ENCODE results near the gene HAUS8. TPM values are rescaled to one million over a fixed set of nuclear protein-coding genes. Genes with fewer than 3 reads are reported as not detected.

The HAUS8 gene
- total RNA-seq, 2 donors from 2014 or later: 10.6 to 29.8 TPM

DNA sequence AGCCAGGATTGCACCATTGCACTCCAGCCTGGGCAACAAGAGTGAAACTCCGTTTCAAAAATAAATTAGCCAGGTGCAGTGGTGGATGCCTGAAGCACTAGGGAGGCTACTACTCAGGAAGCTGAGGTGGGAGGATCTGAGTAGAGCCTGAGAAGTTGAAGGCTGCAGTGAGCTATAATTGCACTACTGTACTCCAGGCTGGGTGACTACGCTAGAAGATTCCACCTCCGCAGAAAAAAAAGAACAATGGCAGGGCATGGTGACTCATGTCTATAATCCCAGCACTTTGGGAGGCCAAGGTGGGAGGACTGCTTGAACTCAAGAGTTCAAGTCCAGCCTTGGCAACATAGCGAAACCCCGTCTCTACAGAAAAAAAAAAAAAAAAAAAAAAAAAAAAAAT lies 20.5 kb downstream of the HAUS8 start:
- no peaks in the 10 kb centered on the region for H3K36me3 ChIP-seq
- no peak for DNase-seq
- intact Hi-C loops (cut with DNase I): loop anchor here (5.0 kb wide), 1 partner anchor 337 kb away; the partner anchor contains the start of gene NWD1

GRCh38 chr19:17052439-17052838 lies 22.8 kb downstream of the HAUS8 start:
- DNase-seq: peak; percentile 66
- no peaks in the 10 kb centered on the region for H3K9me3 ChIP-seq
- no peak overlapping the region for H3K4me3 ChIP-seq
- H3K4me1 ChIP-seq: no peaks in the 10 kb centered on the region
- H3K27ac ChIP-seq: no peak overlapping the region
- no peak overlapping the region for H3K9ac ChIP-seq (ENCODE audit: low read depth in 2 of 2, low read length in 2 of 2)
- no peaks in the 10 kb centered on the region for H3K27me3 ChIP-seq
- peak; percentile 60 for TF ChIP-seq CTCF (IDR thresholded peaks at IDR 0.05)
- no peaks in the 10 kb centered on the region for H3K36me3 ChIP-seq
- intact Hi-C loops (cut with DNase I): loop anchor here (1.0 to 5.0 kb wide), 2 partner anchors 281 to 335 kb away; partner anchors contain the start of gene NWD1

More for the DNA sequence above, 20.5 kb downstream of the HAUS8 start:
- no peak overlapping the region for H3K9ac ChIP-seq (ENCODE audit: low read depth in 2 of 2, low read length in 2 of 2)
- no peaks in the 10 kb centered on the region for H3K4me1 ChIP-seq
- no peak overlapping the region for H3K4me3 ChIP-seq
- H3K27me3 ChIP-seq: no peaks in the 10 kb centered on the region
- no peaks in the 10 kb centered on the region for H3K9me3 ChIP-seq
- no peak overlapping the region for H3K27ac ChIP-seq
- no peak for TF ChIP-seq CTCF (IDR thresholded peaks at IDR 0.05)

GRCh38 chr19:17049711-17050280 lies 25.5 kb downstream of the HAUS8 start:
- peak; percentile 47 for DNase-seq
- H3K27ac ChIP-seq: peak overlapping the region; percentile 22
- intact Hi-C loops (cut with DNase I): loop anchor here (5.0 kb wide), 1 partner anchor 332 kb away; the partner anchor contains the start of gene NWD1

DNA sequence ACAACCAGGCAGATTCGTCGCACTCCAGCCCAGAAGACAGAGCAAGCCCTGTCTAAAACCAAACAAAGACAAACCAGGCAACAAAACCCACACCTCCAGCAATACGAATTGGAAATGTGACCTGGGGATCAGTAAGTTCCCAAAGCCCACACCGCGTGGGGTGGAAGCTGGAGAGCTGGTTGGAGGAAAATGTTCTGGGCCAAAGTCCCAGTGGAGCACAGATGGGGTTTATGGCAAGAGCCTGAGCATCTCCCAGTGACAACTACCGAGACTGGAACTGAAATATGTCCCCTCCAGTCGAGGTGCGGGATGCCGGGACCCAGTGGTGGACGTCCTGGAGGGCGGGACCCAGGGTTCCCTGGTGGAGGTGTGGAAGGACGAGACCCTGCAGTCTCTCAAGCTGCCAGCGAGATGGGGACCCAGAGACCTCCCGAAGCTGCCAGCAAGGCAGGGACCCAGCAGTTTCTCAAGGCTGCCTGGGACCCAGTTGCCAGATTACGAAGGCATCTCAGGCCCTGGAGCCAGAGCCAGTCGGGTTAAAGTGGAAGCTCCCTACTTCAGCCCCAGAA lies 26.3 kb downstream of the HAUS8 start:
- intact Hi-C loops (cut with DNase I): no loop called here
- Histone ChIP-seq H3K27ac (peak overlapping the region; percentile 22), H3K4me3 (no peak overlapping the region), H3K9me3 (no peaks in the 10 kb centered on the region), H3K9ac (ENCODE audit: low read depth in 2 of 2, low read length in 2 of 2) (no peak overlapping the region), H3K36me3 (no peaks in the 10 kb centered on the region), H3K4me1 (no peaks in the 10 kb centered on the region), H3K27me3 (no peaks in the 10 kb centered on the region)
- TF ChIP-seq CTCF (IDR thresholded peaks at IDR 0.05): no peak
- DNase-seq: no peak

More at GRCh38 chr19:17049711-17050280, 25.5 kb downstream of the HAUS8 start:
- H3K4me3 ChIP-seq: no peak overlapping the region
- no peak for TF ChIP-seq CTCF (IDR thresholded peaks at IDR 0.05)
- no peak overlapping the region for H3K9ac ChIP-seq (ENCODE audit: low read depth in 2 of 2, low read length in 2 of 2)
- no peaks in the 10 kb centered on the region for H3K36me3 ChIP-seq
- H3K27me3 ChIP-seq: no peaks in the 10 kb centered on the region
- no peaks in the 10 kb centered on the region for H3K9me3 ChIP-seq
- no peaks in the 10 kb centered on the region for H3K4me1 ChIP-seq

DNA sequence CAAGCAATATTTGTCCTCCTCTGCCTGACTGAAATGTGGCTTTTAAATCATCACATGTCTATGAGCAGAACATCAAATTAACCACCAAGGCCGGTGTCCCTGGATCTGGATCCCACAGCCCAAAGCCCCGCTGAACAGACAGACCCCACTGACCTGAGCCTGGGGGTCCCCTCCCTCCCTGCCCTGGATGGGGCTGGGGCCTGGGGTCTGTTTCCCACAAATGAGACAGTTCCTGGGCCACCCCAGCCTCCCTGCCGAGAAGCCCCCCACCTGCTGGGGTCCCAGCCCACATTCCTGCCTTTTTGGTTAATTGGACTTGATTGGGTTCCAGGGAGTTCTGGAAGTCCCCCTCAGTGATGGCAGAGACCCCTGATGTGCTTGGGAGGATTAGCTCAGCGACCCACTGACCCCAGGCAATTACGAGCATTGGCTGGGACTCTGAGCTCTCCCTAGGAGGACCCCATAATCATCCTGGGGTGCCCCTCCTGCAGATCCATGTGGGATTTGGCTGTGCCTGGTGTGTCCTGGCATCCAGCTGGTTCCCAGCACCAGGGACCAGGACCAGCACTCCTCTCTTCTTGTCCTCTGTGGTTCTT lies 29.2 kb downstream of the HAUS8 start:
- intact Hi-C loops (cut with DNase I): no loop called here

More for the DNA sequence above, 29.2 kb downstream of the HAUS8 start:
- Histone ChIP-seq H3K27me3 (no peaks in the 10 kb centered on the region), H3K4me3 (no peak overlapping the region), H3K4me1 (no peaks in the 10 kb centered on the region), H3K36me3 (no peaks in the 10 kb centered on the region), H3K9ac (ENCODE audit: low read depth in 2 of 2, low read length in 2 of 2) (no peak overlapping the region), H3K9me3 (no peaks in the 10 kb centered on the region), H3K27ac (no peak overlapping the region)
- DNase-seq: no peak
- TF ChIP-seq CTCF (IDR thresholded peaks at IDR 0.05): no peak

Data from colonic mucosa (tissue), 4 donors.